Right ventricle myocardium superior (tissue), 1 donor: ENCODE data around the gene MARCHF9. TPM values are rescaled to one million over a fixed set of nuclear protein-coding genes. Genes with fewer than 3 reads are reported as not detected.
"Not testable (repeated sequence)": the region's sequence is repeated elsewhere in the genome, so short reads cannot be mapped to it uniquely, and the experiment has no call there.

Source experiments
- ATAC-seq: fragments of 200-7000 bp; cut with Tn5 transposase; one replicate; pipeline ENCODE4 v1.9.1; 2020; ENCODE audit warnings: mild to moderate bottlenecking; ENCODE audit not compliant: poor library complexity
- DNase-seq: peaks from one replicate; pipeline ENCODE4 v3.0.0-alpha.2; 2020
- intact Hi-C: fragments of 100-400 bp; cut with DNase I; formaldehyde crosslinking; loops from one replicate; pipeline ENCODE4 v1.11.2; 2022
- long read RNA-seq: library from polyadenylated mRNA; unstranded; transcript quantifications from one replicate; pipeline ENCODE4 v2.0.0, GENCODE V29; 2021
- total RNA-seq: library from RNA; stranded (reverse); fragmentation: NEBNext Ultra II Directional; extraction: Animal tissue kit (Norgen Biotek cat#: 25700); gene quantifications from one replicate; pipeline ENCODE4 v1.2.1, GENCODE V29; 2021
- donor health status: DM: no; HTN: yes; CAD: no; lungs with severe emphysema.

The MARCHF9 gene
- 12.2 TPM for total RNA-seq
- long read RNA-seq, transcript MARCH9-201 (4 exons, 2,982 nt): major isoform, 6 of 15 reads
- long read RNA-seq, partial matches to known transcripts: 4 of 15 reads
- long read RNA-seq, other reads (novel, unspliced or antisense): 2 of 15 reads

GRCh38 chr12:57754411-57755193, at the start of gene MARCHF9:
Gene MARCHF9, plus strand, starts transcription at chr12:57755103. Its CDS starts 426 bp downstream, at chr12:57755529.
- DNase-seq (peak; percentile 67), ATAC-seq (peak; percentile 3)
- intact Hi-C loops: no loop called here

- intact Hi-C loops: no loop called here
- no peak for ATAC-seq
These were observed 47.7 kb upstream of the MARCHF9 start for GRCh38 chr12:57707250-57707649.

GRCh38 chr12:57708296-57708695, 46.6 kb upstream of the MARCHF9 start:
- DNase-seq (no peak), ATAC-seq (no peak)
- intact Hi-C loops: no loop called here

More at GRCh38 chr12:57707250-57707649, 47.7 kb upstream of the MARCHF9 start:
- DNase-seq: no peak

GRCh38 chr12:57712701-57713100, 42.2 kb upstream of the MARCHF9 start:
- ATAC-seq: no peak
- intact Hi-C loops: no loop called here
- no peak for DNase-seq

GRCh38 chr12:57713209-57713608, 41.7 kb upstream of the MARCHF9 start:
- DNase-seq: no peak
- intact Hi-C loops: no loop called here
- no peak for ATAC-seq

- DNase-seq, ATAC-seq, intact Hi-C loops: not testable (repeated sequence)
These were observed 39.7 kb upstream of the MARCHF9 start for GRCh38 chr12:57715036-57715748.

GRCh38 chr12:57715786-57716185, 39.1 kb upstream of the MARCHF9 start:
- intact Hi-C loops: no loop called here
- DNase-seq (no peak), ATAC-seq (no peak)

- no peak for ATAC-seq
- intact Hi-C loops: no loop called here
These were observed 38.6 kb upstream of the MARCHF9 start for GRCh38 chr12:57716305-57716704.

GRCh38 chr12:57717131-57717530, 37.8 kb upstream of the MARCHF9 start:
- ATAC-seq (no peak), DNase-seq (no peak)
- intact Hi-C loops: no loop called here

More at GRCh38 chr12:57716305-57716704, 38.6 kb upstream of the MARCHF9 start:
- DNase-seq: no peak

- intact Hi-C loops: no loop called here
- DNase-seq (no peak), ATAC-seq (no peak)
These were observed 36.9 kb upstream of the MARCHF9 start for GRCh38 chr12:57717846-57718640.

GRCh38 chr12:57718641-57719528, 36.0 kb upstream of the MARCHF9 start:
- ATAC-seq (no peak), DNase-seq (no peak)
- intact Hi-C loops: no loop called here

- intact Hi-C loops: no loop called here
- DNase-seq: no peak
- no peak for ATAC-seq
These were observed 34.9 kb upstream of the MARCHF9 start for GRCh38 chr12:57719777-57720605.

- ATAC-seq (no peak), DNase-seq (no peak)
- intact Hi-C loops: no loop called here
These were observed 34.0 kb upstream of the MARCHF9 start for GRCh38 chr12:57720606-57721595.

GRCh38 chr12:57721846-57722608, 32.9 kb upstream of the MARCHF9 start:
- intact Hi-C loops, ATAC-seq, DNase-seq: not testable (repeated sequence)
